Gastroesophageal sphincter (tissue), 4 donors: ENCODE measurements around the gene GBE1. TPM values are rescaled to one million over a fixed set of nuclear protein-coding genes. Genes with fewer than 3 reads are reported as not detected.

ENCODE experiments used
- ATAC-seq: fragments of 150-250 bp; one replicate; pipeline ENCODE4 v1.9.1; 2016; ENCODE audit warnings: mild to moderate bottlenecking, moderate library complexity
- H3K27ac ChIP-seq, 4 donors: fragments of 200-600 bp; sonication (generic) in 3 of 4; 1 replicate in 3 of 4; 2 replicates in 1 of 4; pipeline ENCODE4 v1.5.1; 2016 to 2019
- H3K27me3 ChIP-seq: fragments of 200-600 bp; sonication (generic); one replicate; pipeline ENCODE4 v1.5.1; 2019
- H3K36me3 ChIP-seq, 2 donors: fragments of 200-600 bp; sonication (generic); one replicate each; pipeline ENCODE4 v1.5.1; 2019; ENCODE audit warnings: control low read depth in 1 of 2
- H3K4me1 ChIP-seq, 3 donors: fragments of 200-600 bp; sonication (generic); 1 replicate in 2 of 3; 2 replicates in 1 of 3; pipeline ENCODE4 v1.5.1; 2016 to 2019; ENCODE audit warnings: control low read depth in 2 of 3
- H3K4me3 ChIP-seq, 2 donors: fragments of 200-600 bp; sonication (generic); one replicate each; pipeline ENCODE4 v1.5.1; 2019; ENCODE audit warnings: mild to moderate bottlenecking in 1 of 2, moderate library complexity in 1 of 2
- H3K9me3 ChIP-seq, 3 donors: fragments of 200-600 bp; sonication (generic); one replicate each; pipeline ENCODE4 v1.5.1; 2017 to 2019; ENCODE audit warnings: control low read depth in 2 of 3
- CTCF ChIP-seq, 4 experiments: fragments of 200-600 bp in 2 of 4; fragments of 450-650 bp in 2 of 4; sonication (generic) in 1 of 4; IDR thresholded peaks; one replicate each; pipeline ENCODE4 v1.5.1; 2017 to 2019; ENCODE audit warnings: antibody characterized with exemption in 4 of 4, mild to moderate bottlenecking in 2 of 4, moderate library complexity in 2 of 4
- EP300 ChIP-seq: sonication (generic); formaldehyde crosslinking; IDR thresholded peaks from one replicate; pipeline ENCODE4 v1.6.1; 2017; ENCODE audit warnings: antibody characterized with exemption, mild to moderate bottlenecking
- POLR2A ChIP-seq, 2 donors: fragments of 450-650 bp; IDR thresholded peaks; one replicate each; pipeline ENCODE4 v1.6.1; 2017; ENCODE audit warnings: antibody characterized with exemption in 2 of 2, mild to moderate bottlenecking in 2 of 2, moderate library complexity in 1 of 2
- POLR2AphosphoS5 ChIP-seq: sonication (generic); formaldehyde crosslinking; IDR thresholded peaks from one replicate; pipeline ENCODE4 v1.6.1; 2017; ENCODE audit warnings: antibody characterized with exemption
- WGBS, 2 donors: methylation state at CpG; one replicate each; pipeline ENCODE4 v1.1.5; 2018; ENCODE audit warnings: low coverage in 1 of 2; 5-methylcytosine and 5-hydroxymethylcytosine counted together
- total RNA-seq, 4 donors: library from RNA; depleted of rRNA; stranded (reverse); fragments of >200 nt; gene quantifications; one replicate each; pipeline ENCODE4 v1.1.0, GENCODE V29; 2016

GBE1 gene
- total RNA-seq, 4 donors from 2014 or later, result 23.3 to 59.4 (median 27.2) TPM

GRCh38 chr3:81624756-81625155 is 136.7 kb downstream of the GBE1 start:
- H3K4me1 ChIP-seq, result no peaks in the 10 kb centered on the region
- ATAC-seq, result no peak
- no peaks in the 10 kb centered on the region for H3K9me3 ChIP-seq
- H3K4me3 ChIP-seq, result no peak overlapping the region
- H3K27ac ChIP-seq, result no peak overlapping the region
- WGBS, 2 donors, result 19 to 67% methylated on average over 2 of the region's 2 CpGs
- no peak for TF ChIP-seq CTCF (IDR thresholded peaks at IDR 0.05)
- TF ChIP-seq POLR2AphosphoS5, result no peak
- no peak for TF ChIP-seq POLR2A (IDR thresholded peaks at IDR 0.05)
- TF ChIP-seq EP300, result no peak
- no peaks in the 10 kb centered on the region for H3K27me3 ChIP-seq
- peaks cover 0 to 1% of the 10 kb centered on the region in 2 donors for H3K36me3 ChIP-seq

- Histone ChIP-seq H3K9me3 (no peaks in the 10 kb centered on the region), H3K36me3 (no peaks in the 10 kb centered on the region), H3K4me3 (no peak overlapping the region), H3K4me1 (no peaks in the 10 kb centered on the region), H3K27ac (no peak overlapping the region), H3K27me3 (no peaks in the 10 kb centered on the region)
- WGBS, 2 donors, result 78 to 80% methylated on average over 3 to 4 of the region's 4 CpGs
- no peak for ATAC-seq
- TF ChIP-seq EP300, result no peak
- no peak for TF ChIP-seq POLR2AphosphoS5
- TF ChIP-seq POLR2A (IDR thresholded peaks at IDR 0.05), result no peak
- no peak for TF ChIP-seq CTCF (IDR thresholded peaks at IDR 0.05)
Observed at GRCh38 chr3:81622395-81622794, 139.1 kb downstream of the GBE1 start.

- Histone ChIP-seq H3K36me3 (no peaks in the 10 kb centered on the region), H3K27me3 (no peaks in the 10 kb centered on the region), H3K9me3 (no peaks in the 10 kb centered on the region), H3K4me1 (no peaks in the 10 kb centered on the region), H3K27ac (no peak overlapping the region), H3K4me3 (no peak overlapping the region)
- TF ChIP-seq EP300, result no peak
- TF ChIP-seq POLR2A (IDR thresholded peaks at IDR 0.05), result no peak
- no peak for TF ChIP-seq POLR2AphosphoS5
- TF ChIP-seq CTCF (IDR thresholded peaks at IDR 0.05), result no peak
- no peak for ATAC-seq
- WGBS, 2 donors, result 80 to 85% methylated on average over 5 of the region's 5 CpGs
Observed at GRCh38 chr3:81621277-81621676, 140.2 kb downstream of the GBE1 start.

- H3K9me3 ChIP-seq, result no peaks in the 10 kb centered on the region
- H3K27me3 ChIP-seq, result no peaks in the 10 kb centered on the region
- H3K4me1 ChIP-seq, result no peaks in the 10 kb centered on the region
- no peak for TF ChIP-seq POLR2AphosphoS5
- no peak for TF ChIP-seq POLR2A (IDR thresholded peaks at IDR 0.05)
- no peak for TF ChIP-seq CTCF (IDR thresholded peaks at IDR 0.05)
- TF ChIP-seq EP300, result no peak
- no peaks in the 10 kb centered on the region for H3K36me3 ChIP-seq
- 94 to 95% methylated on average over 4 to 5 of the region's 5 CpGs for WGBS, 2 donors
- H3K27ac ChIP-seq, result no peak overlapping the region
- H3K4me3 ChIP-seq, result no peak overlapping the region
- ATAC-seq, result no peak
Observed at GRCh38 chr3:81620849-81621248, 140.6 kb downstream of the GBE1 start.

GRCh38 chr3:81612768-81613167 is 148.7 kb downstream of the GBE1 start:
- WGBS, 2 donors, result 94 to 97% methylated on average over 3 of the region's 3 CpGs
- no peak for ATAC-seq
- Histone ChIP-seq H3K4me3 (no peak overlapping the region), H3K27ac (no peak overlapping the region), H3K27me3 (no peaks in the 10 kb centered on the region), H3K9me3 (no peaks in the 10 kb centered on the region), H3K36me3 (peaks cover 0 to 11% of the 10 kb centered on the region in 2 donors), H3K4me1 (no peaks in the 10 kb centered on the region)
- TF ChIP-seq CTCF (IDR thresholded peaks at IDR 0.05), result no peak
